Subcutaneous abdominal adipose tissue (tissue), 5 donors: ENCODE results near the gene SCN3B.

Experiments used
- H3K27ac ChIP-seq: one replicate; pipeline ENCODE4 v1.7.0; 2013; ENCODE audit warnings: low read depth, mild to moderate bottlenecking, inconsistent platforms, low read length, moderate library complexity
- H3K27me3 ChIP-seq, 5 donors: one replicate each; pipeline ENCODE4 v1.7.0; 2013; ENCODE audit warnings: low read length in 5 of 5, inconsistent platforms in 1 of 5; ENCODE audit not compliant: control insufficient read depth in 5 of 5, insufficient read depth in 4 of 5
- H3K36me3 ChIP-seq, 5 donors: one replicate each; pipeline ENCODE4 v1.7.0; 2013; ENCODE audit warnings: low read length in 5 of 5; ENCODE audit not compliant: control insufficient read depth in 5 of 5, insufficient read depth in 5 of 5
- H3K4me1 ChIP-seq, 5 donors: one replicate each; pipeline ENCODE4 v1.7.0; 2013; ENCODE audit warnings: low read length in 5 of 5, mild to moderate bottlenecking in 3 of 5, moderate library complexity in 1 of 5; ENCODE audit not compliant: control insufficient read depth in 5 of 5, insufficient read depth in 5 of 5
- H3K4me3 ChIP-seq, 5 donors: one replicate each; pipeline ENCODE4 v1.7.0; 2013; ENCODE audit warnings: low read length in 5 of 5, low read depth in 1 of 5
- H3K9ac ChIP-seq, 5 donors: one replicate each; pipeline ENCODE4 v1.7.0; 2013; ENCODE audit warnings: low read length in 5 of 5, mild to moderate bottlenecking in 4 of 5, moderate library complexity in 3 of 5
- H3K9me3 ChIP-seq, 5 donors: one replicate each; pipeline ENCODE4 v1.7.0; 2013; ENCODE audit warnings: low read length in 5 of 5; ENCODE audit not compliant: control insufficient read depth in 5 of 5
- donor health status: healthy.
- donor health status: healthy.
- donor health status: healthy.
- donor health status: healthy.
- donor health status: healthy.

The SCN3B gene

GRCh38 chr11:123608371-123608770 lies 46.1 kb downstream of the SCN3B start:
- Histone ChIP-seq H3K36me3 (peaks cover 0 to 71% (median 2%) of the 10 kb centered on the region in 5 donors), H3K27me3 (no peaks in the 10 kb centered on the region), H3K27ac (no peak overlapping the region), H3K4me3 (no peak overlapping the region), H3K4me1 (no peaks in the 10 kb centered on the region), H3K9me3 (no peaks in the 10 kb centered on the region), H3K9ac (no peak overlapping the region)

GRCh38 chr11:123607781-123608180 lies 46.6 kb downstream of the SCN3B start:
- Histone ChIP-seq H3K27ac (no peak overlapping the region), H3K9ac (no peak overlapping the region), H3K4me3 (no peak overlapping the region), H3K9me3 (no peaks in the 10 kb centered on the region), H3K4me1 (peaks cover 0 to 3% (median 0%) of the 10 kb centered on the region in 5 donors), H3K27me3 (no peaks in the 10 kb centered on the region), H3K36me3 (peaks cover 0 to 71% (median 2%) of the 10 kb centered on the region in 5 donors)

GRCh38 chr11:123603666-123604065 lies 50.8 kb downstream of the SCN3B start:
- peaks cover 0 to 4% (median 0%) of the 10 kb centered on the region in 5 donors for H3K4me1 ChIP-seq
- no peak overlapping the region for H3K9ac ChIP-seq
- H3K9me3 ChIP-seq: no peaks in the 10 kb centered on the region
- H3K36me3 ChIP-seq: peaks cover 0 to 65% (median 2%) of the 10 kb centered on the region in 5 donors
- H3K4me3 ChIP-seq: no peak overlapping the region
- no peak overlapping the region for H3K27ac ChIP-seq
- H3K27me3 ChIP-seq: no peaks in the 10 kb centered on the region

GRCh38 chr11:123601743-123602142 lies 52.7 kb downstream of the SCN3B start:
- no peak overlapping the region for H3K9ac ChIP-seq
- peaks cover 0 to 49% (median 2%) of the 10 kb centered on the region in 5 donors for H3K36me3 ChIP-seq
- peaks cover 0 to 4% (median 0%) of the 10 kb centered on the region in 5 donors for H3K4me1 ChIP-seq
- H3K4me3 ChIP-seq: no peak overlapping the region
- no peaks in the 10 kb centered on the region for H3K9me3 ChIP-seq
- H3K27me3 ChIP-seq: no peaks in the 10 kb centered on the region
- no peak overlapping the region for H3K27ac ChIP-seq

GRCh38 chr11:123601136-123601535 lies 53.3 kb downstream of the SCN3B start:
- Histone ChIP-seq H3K27me3 (no peaks in the 10 kb centered on the region), H3K36me3 (peaks cover 0 to 43% (median 2%) of the 10 kb centered on the region in 5 donors), H3K9me3 (no peaks in the 10 kb centered on the region), H3K4me3 (no peak overlapping the region), H3K27ac (no peak overlapping the region), H3K4me1 (peaks cover 0 to 4% (median 0%) of the 10 kb centered on the region in 5 donors), H3K9ac (no peak overlapping the region)

GRCh38 chr11:123597859-123598258 lies 56.6 kb downstream of the SCN3B start:
- Histone ChIP-seq H3K27ac (no peak overlapping the region), H3K9ac (no peak overlapping the region), H3K36me3 (peaks cover 0 to 16% (median 0%) of the 10 kb centered on the region in 5 donors), H3K4me1 (peaks cover 0 to 1% (median 0%) of the 10 kb centered on the region in 5 donors), H3K9me3 (no peaks in the 10 kb centered on the region), H3K4me3 (no peak overlapping the region), H3K27me3 (no peaks in the 10 kb centered on the region)

GRCh38 chr11:123594921-123595320 lies 59.5 kb downstream of the SCN3B start:
- Histone ChIP-seq H3K9me3 (no peaks in the 10 kb centered on the region), H3K4me1 (peaks cover 0 to 6% (median 0%) of the 10 kb centered on the region in 5 donors), H3K36me3 (no peaks in the 10 kb centered on the region), H3K4me3 (no peak overlapping the region), H3K27ac (no peak overlapping the region), H3K9ac (no peak overlapping the region), H3K27me3 (no peaks in the 10 kb centered on the region)

GRCh38 chr11:123594188-123594901 lies 60.1 kb downstream of the SCN3B start:
- H3K27ac ChIP-seq: no peak overlapping the region
- H3K27me3 ChIP-seq: no peaks in the 10 kb centered on the region
- peaks cover 0 to 6% (median 0%) of the 10 kb centered on the region in 5 donors for H3K4me1 ChIP-seq
- no peaks in the 10 kb centered on the region for H3K9me3 ChIP-seq
- H3K9ac ChIP-seq: no peak overlapping the region
- no peaks in the 10 kb centered on the region for H3K36me3 ChIP-seq
- H3K4me3 ChIP-seq: no peak overlapping the region

GRCh38 chr11:123593570-123593969 lies 60.9 kb downstream of the SCN3B start:
- Histone ChIP-seq H3K9me3 (no peaks in the 10 kb centered on the region), H3K4me1 (peaks cover 0 to 6% (median 0%) of the 10 kb centered on the region in 5 donors), H3K27ac (no peak overlapping the region), H3K9ac (no peak overlapping the region), H3K4me3 (no peak overlapping the region), H3K27me3 (no peaks in the 10 kb centered on the region), H3K36me3 (no peaks in the 10 kb centered on the region)

- Histone ChIP-seq H3K9ac (no peak overlapping the region), H3K4me3 (no peak overlapping the region), H3K4me1 (peaks cover 0 to 6% (median 0%) of the 10 kb centered on the region in 5 donors), H3K27ac (no peak overlapping the region), H3K36me3 (no peaks in the 10 kb centered on the region), H3K27me3 (peaks cover 0 to 7% (median 3%) of the 10 kb centered on the region in 5 donors), H3K9me3 (no peaks in the 10 kb centered on the region)
Measured at GRCh38 chr11:123590296-123590912, 64.0 kb downstream of the SCN3B start.
